OCI-LY7 (cell line): ENCODE data around the gene INHBE. TPM values are rescaled to one million over a fixed set of nuclear protein-coding genes. Genes with fewer than 3 reads are reported as not detected.

Experiments
- small RNA-seq: library from RNA; depleted of rRNA; stranded (forward); fragments of <200 nt; gene quantifications from one replicate; pipeline ENCODE3, GENCODE V24; 2014
- total RNA-seq, 2 experiments: library from RNA; depleted of rRNA in 1 of 2; stranded (reverse); fragments of >200 nt in 1 of 2; shearing (Covaris generic) in 1 of 2; gene quantifications; 2 replicates each; pipeline ENCODE4 v1.2.3, GENCODE V29; 2014 to 2022

Gene INHBE
- total RNA-seq, 2 experiments from 2014 or later: 3.2 to 4.0 TPM

Small RNA genes lying within 50 kb of the gene (small RNA-seq; reads per million reads assigned to genes)
- gene RNU6-879P: not detected

Other genes starting within 250 kb of the INHBE start
- 4.7 and 5.3 TPM in 2 replicates for gene NXPH4, start 238.5 kb upstream of the INHBE start, total RNA-seq (2014; rRNA removed; shearing (Covaris generic))
- 9.8 and 10.5 TPM in 2 replicates for gene NXPH4, start 238.5 kb upstream of the INHBE start, total RNA-seq (2022)
- 394 and 400 TPM in 2 replicates for gene SHMT2, start 225.6 kb upstream of the INHBE start, total RNA-seq (2014; rRNA removed; shearing (Covaris generic))
- gene SHMT2, start 225.6 kb upstream of the INHBE start, total RNA-seq (2022): 415 and 438 TPM in 2 replicates
- 1.4 and 2.5 TPM in 2 replicates for gene STAC3, start 204.1 kb upstream of the INHBE start, total RNA-seq (2014; rRNA removed; shearing (Covaris generic))
- 6.8 and 7.7 TPM in 2 replicates for gene STAC3, start 204.1 kb upstream of the INHBE start, total RNA-seq (2022)
- 15.0 and 25.8 TPM in 2 replicates for gene R3HDM2, start 24.3 kb upstream of the INHBE start, total RNA-seq (2014; rRNA removed; shearing (Covaris generic))
- 47.2 and 65.7 TPM in 2 replicates for gene R3HDM2, start 24.3 kb upstream of the INHBE start, total RNA-seq (2022)
- not detected in 2 replicates for gene INHBC, start 20.5 kb upstream of the INHBE start, total RNA-seq (2014; rRNA removed; shearing (Covaris generic))
- 0.36 and 0.72 TPM in 2 replicates for gene INHBC, start 20.5 kb upstream of the INHBE start, total RNA-seq (2022)
- gene GLI1, start 4.5 kb downstream of the INHBE start, total RNA-seq (2014; rRNA removed; shearing (Covaris generic)): 3.9 and 4.6 TPM in 2 replicates
- 6.0 and 6.5 TPM in 2 replicates for gene GLI1, start 4.5 kb downstream of the INHBE start, total RNA-seq (2022)
- gene ARHGAP9, start 24.6 kb downstream of the INHBE start, total RNA-seq (2014; rRNA removed; shearing (Covaris generic)): 66.2 and 70.1 TPM in 2 replicates
- 105 and 111 TPM in 2 replicates for gene ARHGAP9, start 24.6 kb downstream of the INHBE start, total RNA-seq (2022)
- gene MARS1, start 32.8 kb downstream of the INHBE start, total RNA-seq (2014; rRNA removed; shearing (Covaris generic)): 262 and 272 TPM in 2 replicates
- gene MARS1, start 32.8 kb downstream of the INHBE start, total RNA-seq (2022): 461 and 465 TPM in 2 replicates
- 42.7 and 43.7 TPM in 2 replicates for gene DDIT3, start 65.2 kb downstream of the INHBE start, total RNA-seq (2014; rRNA removed; shearing (Covaris generic))
- gene DDIT3, start 65.2 kb downstream of the INHBE start, total RNA-seq (2022): 32.3 and 34.5 TPM in 2 replicates
- gene MBD6, start 67.5 kb downstream of the INHBE start, total RNA-seq (2014; rRNA removed; shearing (Covaris generic)): 21.8 and 23.9 TPM in 2 replicates
- gene MBD6, start 67.5 kb downstream of the INHBE start, total RNA-seq (2022): 110 and 112 TPM in 2 replicates
- 61.8 and 68.4 TPM in 2 replicates for gene DCTN2, start 91.9 kb downstream of the INHBE start, total RNA-seq (2014; rRNA removed; shearing (Covaris generic))
- gene DCTN2, start 91.9 kb downstream of the INHBE start, total RNA-seq (2022): 97.2 and 98.9 TPM in 2 replicates
- 0.09 and 0.10 TPM in 2 replicates for gene KIF5A, start 94.7 kb downstream of the INHBE start, total RNA-seq (2014; rRNA removed; shearing (Covaris generic))
- 1.2 and 1.6 TPM in 2 replicates for gene KIF5A, start 94.7 kb downstream of the INHBE start, total RNA-seq (2022)
- gene PIP4K2C, start 135.9 kb downstream of the INHBE start, total RNA-seq (2014; rRNA removed; shearing (Covaris generic)): 9.0 and 14.5 TPM in 2 replicates
- 14.8 and 15.9 TPM in 2 replicates for gene PIP4K2C, start 135.9 kb downstream of the INHBE start, total RNA-seq (2022)
- not detected in 2 replicates for gene DTX3, start 149.5 kb downstream of the INHBE start, total RNA-seq (2014; rRNA removed; shearing (Covaris generic))
- gene DTX3, start 149.5 kb downstream of the INHBE start, total RNA-seq (2022): 0.11 TPM in 1 of 2 replicates, not detected in the other
- gene ARHGEF25, start 156.1 kb downstream of the INHBE start, total RNA-seq (2014; rRNA removed; shearing (Covaris generic)): not detected in 2 replicates
- gene ARHGEF25, start 156.1 kb downstream of the INHBE start, total RNA-seq (2022): not detected in 2 replicates
- gene B4GALNT1, start 177.9 kb downstream of the INHBE start, total RNA-seq (2014; rRNA removed; shearing (Covaris generic)): 1.1 and 1.2 TPM in 2 replicates
- gene B4GALNT1, start 177.9 kb downstream of the INHBE start, total RNA-seq (2022): 3.1 and 3.8 TPM in 2 replicates
- 82.6 and 104 TPM in 2 replicates for gene OS9, start 238.8 kb downstream of the INHBE start, total RNA-seq (2014; rRNA removed; shearing (Covaris generic))
- gene OS9, start 238.8 kb downstream of the INHBE start, total RNA-seq (2022): 109 and 112 TPM in 2 replicates